GM21367 (cell line): ENCODE measurements around the gene FAM186B.

ENCODE experiments used
- ATAC-seq: cut with Tn5 transposase; IDR thresholded peaks from one replicate; pipeline ENCODE4 v1.9.1; 2021; ENCODE audit not compliant: unreplicated experiment

Gene FAM186B

GRCh38 chr12:49554266-49554665 is 51.2 kb downstream of the FAM186B start:
- ATAC-seq = no peak

- no peak for ATAC-seq
These were observed 51.8 kb downstream of the FAM186B start for GRCh38 chr12:49553512-49554088.

GRCh38 chr12:49552899-49553298 is 52.5 kb downstream of the FAM186B start:
- no peak for ATAC-seq

- ATAC-seq = no peak
These were observed 53.0 kb downstream of the FAM186B start for GRCh38 chr12:49552425-49552824.

- ATAC-seq = no peak
These were observed 53.4 kb downstream of the FAM186B start for GRCh38 chr12:49552014-49552413.

- ATAC-seq = no peak
These were observed 54.7 kb downstream of the FAM186B start for GRCh38 chr12:49550693-49551252.

- no peak for ATAC-seq
These were observed 55.4 kb downstream of the FAM186B start for GRCh38 chr12:49549735-49550692.

GRCh38 chr12:49548822-49549648 is 56.4 kb downstream of the FAM186B start:
- ATAC-seq = no peak

GRCh38 chr12:49548481-49548821 is 57.0 kb downstream of the FAM186B start:
- ATAC-seq = no peak

- ATAC-seq = no peak
These were observed 58.2 kb downstream of the FAM186B start for GRCh38 chr12:49547090-49547690.

- ATAC-seq = no peak
These were observed 59.0 kb downstream of the FAM186B start for GRCh38 chr12:49546481-49546880.

- ATAC-seq = no peak
These were observed 59.6 kb downstream of the FAM186B start for GRCh38 chr12:49545815-49546214.

GRCh38 chr12:49543914-49544815 is 61.3 kb downstream of the FAM186B start:
- no peak for ATAC-seq

GRCh38 chr12:49543221-49543913 is 62.1 kb downstream of the FAM186B start:
- ATAC-seq = no peak

- ATAC-seq = no peak
These were observed 62.8 kb downstream of the FAM186B start for GRCh38 chr12:49542592-49543160.

- ATAC-seq = no peak
These were observed 63.4 kb downstream of the FAM186B start for GRCh38 chr12:49541911-49542505.

- ATAC-seq = no peak
These were observed 64.1 kb downstream of the FAM186B start for GRCh38 chr12:49541140-49541861.
